ENCODE results near the gene RFX2. TPM values are rescaled to one million over a fixed set of nuclear protein-coding genes. Genes with fewer than 3 reads are reported as not detected.

RFX2 gene
- total RNA-seq, 1 donor from 2014 or later = 6.5 TPM

DNA sequence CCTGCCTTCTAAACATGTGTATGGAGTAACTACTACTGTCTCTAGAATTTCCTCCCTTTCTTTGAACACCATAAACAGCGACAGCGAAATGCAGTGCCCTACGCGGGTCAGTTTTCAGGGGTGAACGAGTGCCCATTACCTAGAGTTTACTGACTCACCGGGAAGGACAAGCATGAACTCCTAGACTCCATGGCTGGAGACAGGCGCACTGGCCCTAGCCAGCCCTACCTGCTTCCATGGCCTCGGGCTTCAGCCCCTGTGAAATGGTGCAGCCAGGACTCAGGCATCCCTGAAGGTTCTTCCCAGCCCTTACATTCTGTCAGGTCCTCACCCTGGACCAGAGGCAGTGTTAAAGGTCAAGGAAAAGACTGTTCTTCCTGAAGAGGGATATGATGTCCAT lies 140.8 kb downstream of the RFX2 start:
- peaks cover 14% of the 10 kb centered on the region for H3K4me1 Mint-ChIP-seq (ENCODE audit: low read depth)
- TF ChIP-seq, protein P1, sequence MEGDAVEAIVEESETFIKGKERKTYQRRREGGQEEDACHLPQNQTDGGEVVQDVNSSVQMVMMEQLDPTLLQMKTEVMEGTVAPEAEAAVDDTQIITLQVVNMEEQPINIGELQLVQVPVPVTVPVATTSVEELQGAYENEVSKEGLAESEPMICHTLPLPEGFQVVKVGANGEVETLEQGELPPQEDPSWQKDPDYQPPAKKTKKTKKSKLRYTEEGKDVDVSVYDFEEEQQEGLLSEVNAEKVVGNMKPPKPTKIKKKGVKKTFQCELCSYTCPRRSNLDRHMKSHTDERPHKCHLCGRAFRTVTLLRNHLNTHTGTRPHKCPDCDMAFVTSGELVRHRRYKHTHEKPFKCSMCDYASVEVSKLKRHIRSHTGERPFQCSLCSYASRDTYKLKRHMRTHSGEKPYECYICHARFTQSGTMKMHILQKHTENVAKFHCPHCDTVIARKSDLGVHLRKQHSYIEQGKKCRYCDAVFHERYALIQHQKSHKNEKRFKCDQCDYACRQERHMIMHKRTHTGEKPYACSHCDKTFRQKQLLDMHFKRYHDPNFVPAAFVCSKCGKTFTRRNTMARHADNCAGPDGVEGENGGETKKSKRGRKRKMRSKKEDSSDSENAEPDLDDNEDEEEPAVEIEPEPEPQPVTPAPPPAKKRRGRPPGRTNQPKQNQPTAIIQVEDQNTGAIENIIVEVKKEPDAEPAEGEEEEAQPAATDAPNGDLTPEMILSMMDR (IDR thresholded peaks at IDR 0.05) = no peak
- H3K36me3 Mint-ChIP-seq (ENCODE audit: low read depth) = no peaks in the 10 kb centered on the region
- no peaks in the 10 kb centered on the region for H3K9me3 Mint-ChIP-seq (ENCODE audit: low read depth)
- no peak overlapping the region for H3K27ac Mint-ChIP-seq (ENCODE audit: unreplicated experiment)
- H3K27me3 Mint-ChIP-seq (ENCODE audit: low read depth) = no peaks in the 10 kb centered on the region
- DNase-seq (ENCODE audit: low spot score) = no peak
- no peak overlapping the region for H3K4me3 Mint-ChIP-seq (ENCODE audit: unreplicated experiment)

DNA sequence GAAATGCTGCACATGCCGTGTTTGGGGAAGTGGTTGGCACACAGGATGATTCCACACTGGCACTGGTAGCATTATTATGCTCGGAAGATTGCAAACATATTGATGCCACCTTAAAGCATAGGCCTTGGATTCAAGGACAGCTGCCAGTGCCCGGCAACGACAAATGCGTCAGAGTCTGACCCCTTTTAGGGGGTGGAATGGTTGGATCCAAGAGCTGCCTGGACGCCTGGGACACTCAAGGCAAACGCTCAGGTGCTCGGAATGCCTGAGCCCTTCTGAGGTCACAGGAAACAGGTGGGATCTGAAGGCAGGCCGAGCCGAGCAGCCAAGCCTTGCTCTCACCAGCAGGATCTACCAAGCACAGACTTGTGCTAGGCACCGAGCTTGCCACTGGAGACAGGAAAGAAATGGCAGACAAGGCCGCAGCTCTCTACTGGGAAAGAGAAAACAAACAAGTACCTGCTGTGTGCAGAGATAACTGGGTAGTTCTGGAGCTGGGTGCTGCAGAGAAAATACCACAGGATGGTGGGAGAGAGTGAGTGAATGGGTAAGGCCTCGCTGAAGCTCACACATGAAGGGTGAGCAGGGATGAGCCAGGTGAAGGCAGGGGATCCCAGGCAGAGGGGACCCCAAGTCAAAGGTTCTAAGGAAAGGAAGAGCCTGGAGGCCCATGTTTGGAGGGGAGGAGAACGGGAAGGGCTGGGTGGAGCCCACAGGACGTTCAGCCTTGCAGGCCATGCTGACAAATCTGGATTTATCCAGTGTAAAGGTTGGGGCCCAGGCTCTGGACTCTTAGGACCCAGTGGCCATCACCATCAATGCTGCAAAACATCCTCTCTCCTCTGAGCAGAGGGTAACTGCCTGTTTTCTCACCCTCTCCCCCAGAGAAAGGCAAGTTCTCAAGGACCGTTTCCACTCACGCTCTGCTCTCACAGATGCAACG lies 141.6 kb downstream of the RFX2 start:
- H3K36me3 Mint-ChIP-seq (ENCODE audit: low read depth) = no peaks in the 10 kb centered on the region
- no peaks in the 10 kb centered on the region for H3K9me3 Mint-ChIP-seq (ENCODE audit: low read depth)
- no peak for DNase-seq (ENCODE audit: low spot score)
- no peak overlapping the region for H3K4me3 Mint-ChIP-seq (ENCODE audit: unreplicated experiment)
- H3K4me1 Mint-ChIP-seq (ENCODE audit: low read depth) = peaks cover 10% of the 10 kb centered on the region
- TF ChIP-seq, protein P1 (IDR thresholded peaks at IDR 0.05) = no peak
- no peaks in the 10 kb centered on the region for H3K27me3 Mint-ChIP-seq (ENCODE audit: low read depth)
- peak overlapping the region; percentile 79 for H3K27ac Mint-ChIP-seq (ENCODE audit: unreplicated experiment)

DNA sequence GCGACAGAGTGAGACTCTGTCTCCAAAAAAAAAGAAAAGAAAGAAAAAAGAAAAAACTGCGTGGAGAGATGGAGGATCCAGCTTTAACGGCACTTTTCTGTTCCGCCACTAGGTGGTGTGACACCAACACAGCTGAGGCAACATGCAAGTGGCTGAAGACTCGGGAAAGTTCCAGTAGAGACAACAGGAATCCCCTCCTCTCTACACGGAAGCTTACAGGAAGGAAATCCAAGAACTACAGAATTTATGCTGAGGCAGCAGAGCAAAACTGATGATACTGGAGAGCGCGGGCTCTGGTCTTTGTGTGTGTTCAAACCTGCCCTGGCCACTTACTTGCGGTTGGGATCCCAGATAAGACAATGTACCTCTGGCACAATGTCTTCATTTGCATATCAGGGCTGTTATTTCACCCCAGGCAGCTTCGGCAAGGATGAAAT lies 142.3 kb downstream of the RFX2 start:
- no peaks in the 10 kb centered on the region for H3K36me3 Mint-ChIP-seq (ENCODE audit: low read depth)
- no peaks in the 10 kb centered on the region for H3K27me3 Mint-ChIP-seq (ENCODE audit: low read depth)
- DNase-seq (ENCODE audit: low spot score) = no peak
- H3K4me3 Mint-ChIP-seq (ENCODE audit: unreplicated experiment) = no peak overlapping the region
- H3K4me1 Mint-ChIP-seq (ENCODE audit: low read depth) = peaks cover 12% of the 10 kb centered on the region
- TF ChIP-seq, protein P1 (IDR thresholded peaks at IDR 0.05) = peak; percentile 91
- H3K27ac Mint-ChIP-seq (ENCODE audit: unreplicated experiment) = peak overlapping the region; percentile 79
- no peaks in the 10 kb centered on the region for H3K9me3 Mint-ChIP-seq (ENCODE audit: low read depth)

DNA sequence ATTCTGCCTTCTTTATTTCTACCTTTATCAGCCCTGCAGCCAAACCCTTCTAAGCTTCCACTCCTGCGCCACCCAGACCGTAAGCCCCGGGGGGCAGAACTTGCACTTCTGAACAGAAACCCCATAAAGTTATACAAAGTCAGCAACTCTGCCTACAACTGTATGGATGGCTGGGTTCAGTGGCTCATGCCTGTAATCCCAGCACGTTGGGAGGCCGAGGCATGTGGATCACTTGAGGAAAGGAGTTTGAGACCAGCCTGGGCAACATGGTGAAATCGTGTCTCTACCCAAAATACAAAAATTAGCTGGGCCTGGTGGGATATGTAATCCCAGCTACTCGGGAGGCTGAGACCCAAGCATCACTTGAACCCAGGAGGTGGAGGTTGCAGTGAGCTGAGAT lies 142.7 kb downstream of the RFX2 start:
- no peak for DNase-seq (ENCODE audit: low spot score)
- no peak overlapping the region for H3K27ac Mint-ChIP-seq (ENCODE audit: unreplicated experiment)
- H3K27me3 Mint-ChIP-seq (ENCODE audit: low read depth) = no peaks in the 10 kb centered on the region
- no peaks in the 10 kb centered on the region for H3K9me3 Mint-ChIP-seq (ENCODE audit: low read depth)
- peaks cover 16% of the 10 kb centered on the region for H3K4me1 Mint-ChIP-seq (ENCODE audit: low read depth)
- TF ChIP-seq, protein P1 (IDR thresholded peaks at IDR 0.05) = no peak
- H3K4me3 Mint-ChIP-seq (ENCODE audit: unreplicated experiment) = no peak overlapping the region
- no peaks in the 10 kb centered on the region for H3K36me3 Mint-ChIP-seq (ENCODE audit: low read depth)

DNA sequence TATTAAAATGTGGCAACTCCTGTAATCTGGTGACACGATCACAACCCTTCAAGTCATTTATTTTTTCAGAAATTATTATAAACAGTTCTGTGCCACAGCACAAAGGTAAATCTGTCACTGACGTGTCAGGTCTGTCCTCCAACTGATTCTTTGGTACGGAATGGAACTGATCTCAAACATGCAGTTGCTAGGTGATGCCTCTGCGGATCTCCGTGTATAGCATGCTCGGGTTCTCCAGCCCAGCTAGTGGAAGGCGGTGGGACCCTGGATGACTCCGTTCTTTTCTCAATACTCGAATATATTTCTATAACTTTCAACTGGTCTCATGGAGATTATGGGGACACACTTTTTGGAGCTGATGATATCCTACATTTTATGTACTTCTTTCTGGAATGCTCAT lies 143.4 kb downstream of the RFX2 start:
- DNase-seq (ENCODE audit: low spot score) = no peak
- TF ChIP-seq, protein P1 (IDR thresholded peaks at IDR 0.05) = no peak
- no peak overlapping the region for H3K4me3 Mint-ChIP-seq (ENCODE audit: unreplicated experiment)
- H3K36me3 Mint-ChIP-seq (ENCODE audit: low read depth) = no peaks in the 10 kb centered on the region
- H3K27ac Mint-ChIP-seq (ENCODE audit: unreplicated experiment) = no peak overlapping the region
- H3K4me1 Mint-ChIP-seq (ENCODE audit: low read depth) = peaks cover 23% of the 10 kb centered on the region
- no peaks in the 10 kb centered on the region for H3K27me3 Mint-ChIP-seq (ENCODE audit: low read depth)
- no peaks in the 10 kb centered on the region for H3K9me3 Mint-ChIP-seq (ENCODE audit: low read depth)

All from chondrocyte (in vitro differentiated cells).